ENCODE measurements around the gene SAMD10. TPM values are rescaled to one million over a fixed set of nuclear protein-coding genes. Genes with fewer than 3 reads are reported as not detected.

SAMD10 gene
- total RNA-seq, 1 experiment from 2014 or later = 5.7 TPM

GRCh38 chr20:63959699-63960075, 19.8 kb downstream of the SAMD10 start:
- no peaks in the 10 kb centered on the region; the same call in 1 of the 2 replicates for H3K4me1 ChIP-seq (ENCODE audit: insufficient read depth, low read length)
- no peak overlapping the region for H2BK12ac ChIP-seq (ENCODE audit: insufficient read length, low read depth, low read length)
- no peak overlapping the region for H4K5ac ChIP-seq (ENCODE audit: insufficient read length, low read depth, low read length)
- no peak for DNase-seq
- no peak overlapping the region for H2BK5ac ChIP-seq (ENCODE audit: insufficient read length, low read length)
- H3K18ac ChIP-seq (ENCODE audit: insufficient read length, low read depth, low read length) = no peak overlapping the region
- Mint-ChIP-seq H3K9me3 (no peaks in the 10 kb centered on the region), H3K27me3 (ENCODE audit: low read depth) (no peaks in the 10 kb centered on the region), H3K36me3 (ENCODE audit: insufficient read depth in 1 of 3, low read depth in 3 of 3) (peaks cover 9 to 45% (median 37%) of the 10 kb centered on the region in 3 experiments; a peak in 6 of 7 replicates), H3K27ac (peak overlapping the region in 2 of 3 experiments; percentile 59 to 93; a peak in 3 of 7 replicates), H3K4me1 (peaks cover 23 to 26% of the 10 kb centered on the region in 2 experiments), H3K4me3 (peak overlapping the region in 1 of 2 experiments; percentile 39; a peak in 1 of 5 replicates)
- H3K4me2 ChIP-seq (ENCODE audit: insufficient read depth, insufficient read length, low read length) = no peak overlapping the region
- no peak overlapping the region for H3K23ac ChIP-seq (ENCODE audit: insufficient read length, low read depth, low read length)
- H3K9ac ChIP-seq (ENCODE audit: extremely low read depth, insufficient read length, low read length) = no peak overlapping the region
- H3K9me3 ChIP-seq (ENCODE audit: control insufficient read depth, low read depth, low read length) = peaks cover 13% of the 10 kb centered on the region
- WGBS (ENCODE audit: extremely low coverage, insufficient read length, low lambda C conversion rate) = no CpG with 5 or more reads among the region's 17 CpGs
- H2BK20ac ChIP-seq (ENCODE audit: low read depth, low read length, poor library complexity, severe bottlenecking) = no peak overlapping the region
- no peaks in the 10 kb centered on the region for H3K79me1 ChIP-seq (ENCODE audit: insufficient read depth, low read depth, low read length, poor library complexity, severe bottlenecking)
- TF ChIP-seq CTCF (conservative IDR thresholded peaks at IDR 0.05) = no peak
- H3K14ac ChIP-seq (ENCODE audit: insufficient read depth, low read length) = no peak overlapping the region
- peaks cover 14% of the 10 kb centered on the region for H3K23me2 ChIP-seq (ENCODE audit: insufficient read length, low read depth, low read length, poor library complexity, severe bottlenecking)
- H2AK5ac ChIP-seq (ENCODE audit: insufficient read length, low read length) = no peak overlapping the region
- peaks cover under 1% of the 10 kb centered on the region; the same call in 1 of the 2 replicates for H3K79me2 ChIP-seq (ENCODE audit: insufficient read depth, low read length)
- H3K27me3 ChIP-seq (ENCODE audit: insufficient read depth, low read length) = no peaks in the 10 kb centered on the region
- no peak overlapping the region for H4K8ac ChIP-seq (replicated peaks; ENCODE audit: insufficient read length, low read depth, low read length)
- no peak overlapping the region for H4K91ac ChIP-seq (ENCODE audit: insufficient read length, low read depth, low read length)
- no peak overlapping the region for H3T11ph ChIP-seq (ENCODE audit: low read length)
- H3K4ac ChIP-seq (ENCODE audit: low read depth, low read length) = no peak overlapping the region
- H4K20me1 ChIP-seq (ENCODE audit: control insufficient read depth, insufficient read depth, insufficient read length) = no peaks in the 10 kb centered on the region
- H3K56ac ChIP-seq (ENCODE audit: insufficient read length, low read depth, low read length) = no peak overlapping the region
- H3K27ac ChIP-seq (ENCODE audit: insufficient read length, low read depth, low read length) = no peak overlapping the region
- H2BK15ac ChIP-seq (ENCODE audit: low read depth, low read length) = no peak overlapping the region
- no peak overlapping the region for H2AFZ ChIP-seq (ENCODE audit: low read length)
- no peak overlapping the region for H2BK120ac ChIP-seq (ENCODE audit: low read depth, low read length, poor library complexity, severe bottlenecking)

Measured in H9 (cell line).